Stimulated activated CD4-positive, alpha-beta T cell treated with anti-CD3 and anti-CD28 coated beads, Interleukin-4, amount 100 ng/mL, for 24 hours (primary cell): ENCODE measurements around the gene ALDH5A1.

Experiments used
- DNase-seq: peaks from one replicate; pipeline ENCODE4 v3.0.0-alpha.2; 2020

The ALDH5A1 gene

DNA sequence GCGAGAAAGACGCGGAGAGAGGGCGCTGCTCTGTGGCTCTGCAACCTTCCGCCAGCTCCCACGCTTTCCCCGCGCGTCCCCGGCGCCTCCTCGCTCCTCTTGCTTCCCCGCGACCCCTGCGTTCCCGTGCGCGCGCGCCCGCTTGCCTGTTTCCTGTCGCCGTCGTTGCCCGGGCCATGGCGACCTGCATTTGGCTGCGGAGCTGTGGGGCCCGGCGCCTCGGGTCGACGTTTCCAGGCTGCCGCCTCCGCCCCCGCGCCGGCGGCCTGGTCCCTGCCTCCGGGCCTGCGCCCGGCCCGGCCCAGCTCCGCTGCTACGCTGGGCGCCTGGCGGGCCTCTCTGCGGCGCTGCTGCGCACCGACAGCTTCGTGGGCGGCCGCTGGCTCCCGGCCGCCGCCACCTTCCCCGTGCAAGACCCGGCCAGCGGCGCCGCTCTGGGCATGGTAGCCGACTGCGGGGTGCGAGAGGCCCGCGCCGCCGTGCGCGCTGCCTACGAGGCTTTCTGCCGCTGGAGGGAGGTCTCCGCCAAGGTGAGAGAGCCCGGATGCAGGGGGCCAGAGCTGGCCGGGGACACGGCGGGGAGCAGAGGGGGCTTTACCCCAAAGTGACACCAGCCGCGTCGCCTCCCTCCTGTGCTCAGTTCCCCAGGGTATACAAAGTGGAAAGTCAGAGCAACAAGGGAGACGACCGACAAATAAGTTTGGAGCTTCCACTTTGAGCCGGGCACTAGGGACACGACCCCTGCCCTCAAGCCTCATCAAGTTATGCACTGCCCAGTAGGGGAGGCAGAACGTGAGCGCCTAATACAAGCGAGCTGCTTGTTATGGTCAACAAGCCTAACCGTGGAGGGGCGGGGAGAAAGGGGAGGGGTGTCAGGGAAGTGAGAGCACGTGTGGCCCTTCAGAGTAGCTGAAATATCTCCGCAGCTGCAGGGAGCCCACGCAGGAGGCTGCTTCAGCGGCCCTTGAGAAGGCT, at the start of gene ALDH5A1:
Gene ALDH5A1, plus strand, starts transcription at position 149 of the 975 bp plus-strand sequence. Its CDS starts 28 bp downstream, at position 177.
- DNase-seq: peak; percentile 82

DNA sequence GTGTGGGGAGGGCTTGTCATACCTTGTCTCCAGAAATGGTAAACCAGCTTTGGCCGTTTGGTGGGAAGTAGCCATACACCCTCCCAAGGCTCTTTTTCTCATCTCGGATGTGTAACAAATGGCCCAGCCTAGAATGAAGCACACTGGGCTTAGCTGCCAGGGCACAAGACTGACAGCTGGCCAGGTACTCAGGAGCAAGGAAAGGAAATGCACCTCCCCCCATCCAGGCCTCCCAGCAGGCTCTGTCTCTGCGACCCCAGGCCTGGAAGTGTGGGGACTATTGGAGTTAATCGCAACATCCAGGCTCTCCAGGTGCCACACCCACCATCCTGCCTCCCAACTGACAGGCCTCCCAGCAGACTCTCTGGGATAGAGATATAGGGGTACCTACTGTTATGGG, 49.1 kb upstream of the ALDH5A1 start:
- no peak for DNase-seq

DNA sequence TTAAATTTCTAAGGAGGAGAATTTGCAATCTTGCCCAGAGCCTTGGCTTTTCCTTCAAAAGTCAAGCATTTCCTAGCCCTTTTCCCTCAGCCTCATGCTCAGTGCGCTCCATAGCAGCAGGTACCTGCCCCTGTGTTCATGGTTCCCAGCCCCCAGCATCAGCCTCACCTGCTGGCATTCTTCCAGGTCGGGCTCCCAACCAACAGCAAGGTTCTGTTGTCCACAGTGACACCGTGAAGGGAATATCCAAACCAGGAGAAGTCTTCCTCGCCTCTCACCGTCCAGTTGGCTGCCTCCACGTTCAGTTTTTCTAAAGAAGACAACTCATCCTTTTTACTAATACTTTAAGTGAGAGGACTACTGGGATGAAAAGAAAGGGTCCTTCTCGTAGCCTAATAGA, 48.1 kb upstream of the ALDH5A1 start:
- no peak for DNase-seq

DNA sequence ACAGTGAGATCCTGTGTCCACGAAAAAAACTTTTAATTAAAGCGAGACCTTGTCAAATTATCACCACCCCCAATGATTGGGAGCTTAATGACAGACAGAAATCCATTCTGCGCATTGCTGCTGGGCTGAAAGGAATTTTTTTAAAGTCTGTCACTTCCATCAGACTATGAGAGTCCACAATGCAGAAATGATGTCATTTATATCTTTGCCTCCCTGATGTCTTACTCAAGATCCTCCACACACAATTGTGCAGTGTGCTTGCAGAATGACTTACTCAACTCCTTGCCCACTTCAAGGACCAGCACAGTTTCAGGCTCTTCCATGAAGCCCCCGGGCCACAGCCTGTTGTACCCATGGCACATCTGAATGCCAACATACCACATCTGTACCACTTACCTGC, 46.4 kb upstream of the ALDH5A1 start:
- no peak for DNase-seq

DNA sequence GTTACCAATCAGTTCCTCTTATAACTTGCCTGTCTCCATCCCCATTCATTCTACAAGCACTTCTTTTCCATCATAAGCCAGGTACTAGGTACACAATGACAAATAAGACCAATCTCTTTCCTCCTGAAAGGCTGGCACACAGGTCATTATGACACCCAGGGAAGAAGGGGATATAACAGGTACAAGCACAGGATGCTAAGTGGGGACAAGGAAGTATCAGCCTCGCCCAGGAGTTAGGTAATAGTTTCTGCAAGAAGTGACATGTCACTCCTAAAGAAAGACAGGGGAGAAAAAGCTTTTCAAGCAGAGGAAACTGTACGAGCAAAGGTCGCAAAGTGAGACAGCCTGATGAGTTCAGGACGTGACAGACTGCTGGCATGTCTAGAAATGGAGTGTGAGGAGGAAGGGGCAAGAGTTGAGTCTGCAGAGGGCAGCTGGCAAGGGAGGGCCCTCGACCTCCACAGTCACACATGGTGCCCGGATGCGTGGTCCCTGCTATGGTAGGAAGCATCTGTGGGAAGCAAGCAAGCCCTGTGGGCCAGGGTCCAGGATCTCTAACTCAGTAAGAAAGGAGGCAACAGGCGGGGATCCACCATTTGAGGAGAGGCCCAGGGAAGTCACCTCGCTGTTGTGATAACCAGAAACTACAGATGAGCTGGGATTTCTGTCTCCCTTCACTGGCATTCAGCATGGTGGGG, 45.8 kb upstream of the ALDH5A1 start:
- no peak for DNase-seq

DNA sequence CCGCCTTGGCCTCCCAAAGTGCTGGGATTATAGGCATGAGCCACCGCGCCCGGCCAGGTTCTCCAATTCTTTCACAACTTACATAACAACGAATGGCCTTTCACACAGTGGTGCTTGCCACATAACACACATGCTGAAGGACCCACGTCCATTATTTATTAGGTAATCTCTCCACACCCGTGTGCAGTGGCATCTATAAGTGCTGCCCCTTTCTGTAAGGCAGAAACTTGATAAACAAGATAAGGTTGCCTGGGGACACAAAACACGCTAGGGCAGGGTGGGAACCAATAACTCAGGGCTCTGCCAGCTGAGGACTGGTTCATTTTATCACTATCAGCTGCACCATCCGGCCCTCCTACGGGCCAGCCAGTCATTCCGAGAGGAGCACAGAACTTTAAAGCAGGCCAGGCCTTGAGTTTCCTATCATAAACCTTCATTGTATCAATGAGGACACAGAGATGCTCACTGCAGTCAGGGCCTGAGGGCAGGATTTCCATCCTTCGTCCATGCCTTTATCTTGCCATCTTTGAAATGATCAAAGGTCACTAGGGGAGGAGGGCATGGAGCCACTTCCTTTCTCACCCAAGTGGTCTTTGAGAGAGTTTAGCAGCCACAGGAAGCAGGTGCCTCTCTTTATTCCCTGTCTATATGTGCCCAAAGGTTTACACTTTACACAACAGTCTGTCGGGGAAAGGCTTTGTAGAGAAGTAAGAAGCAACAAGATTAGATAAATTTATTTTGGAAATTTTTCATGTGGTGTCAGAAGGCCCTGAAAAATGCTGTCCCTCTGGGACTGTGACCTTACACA, 43.0 kb upstream of the ALDH5A1 start:
- no peak for DNase-seq

DNA sequence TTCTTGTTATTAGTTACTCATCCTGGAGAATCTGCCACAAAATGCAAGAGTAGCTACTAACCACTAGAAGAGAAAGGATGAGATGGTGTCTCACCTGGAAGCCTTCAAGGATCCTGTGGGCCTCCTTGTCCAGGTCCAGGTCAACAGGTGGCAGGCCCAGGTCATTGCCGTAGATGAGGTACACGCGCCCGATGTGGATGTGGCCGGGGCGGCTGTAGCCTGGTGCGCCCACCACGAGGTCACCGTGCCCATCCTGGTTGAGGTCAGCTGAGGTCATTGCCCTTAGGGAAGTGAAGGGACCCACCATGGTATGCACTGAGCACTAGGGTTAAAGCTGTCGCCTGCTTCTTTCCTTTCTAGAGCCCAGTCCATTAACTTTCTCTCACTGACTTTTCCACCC, 40.8 kb upstream of the ALDH5A1 start:
- no peak for DNase-seq

DNA sequence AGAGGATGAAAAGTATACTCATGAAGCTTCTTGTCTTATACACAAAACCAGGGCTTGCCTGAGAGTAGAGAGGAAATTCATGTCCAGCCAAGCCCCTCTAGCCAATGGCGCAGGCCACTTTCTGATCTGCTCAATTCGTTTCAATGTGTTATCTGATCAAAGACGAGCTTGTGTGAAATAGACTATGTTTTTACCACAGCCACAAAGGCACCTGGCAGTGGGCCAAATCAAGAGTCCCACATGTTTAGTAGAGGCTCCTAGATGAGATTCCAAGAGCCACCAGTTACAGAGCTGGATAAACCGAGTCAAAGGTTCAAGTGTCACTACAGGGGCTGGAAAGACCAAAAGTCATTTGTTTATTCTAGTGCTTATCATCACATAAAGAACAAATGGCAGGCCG, 40.3 kb upstream of the ALDH5A1 start:
- DNase-seq: no peak

DNA sequence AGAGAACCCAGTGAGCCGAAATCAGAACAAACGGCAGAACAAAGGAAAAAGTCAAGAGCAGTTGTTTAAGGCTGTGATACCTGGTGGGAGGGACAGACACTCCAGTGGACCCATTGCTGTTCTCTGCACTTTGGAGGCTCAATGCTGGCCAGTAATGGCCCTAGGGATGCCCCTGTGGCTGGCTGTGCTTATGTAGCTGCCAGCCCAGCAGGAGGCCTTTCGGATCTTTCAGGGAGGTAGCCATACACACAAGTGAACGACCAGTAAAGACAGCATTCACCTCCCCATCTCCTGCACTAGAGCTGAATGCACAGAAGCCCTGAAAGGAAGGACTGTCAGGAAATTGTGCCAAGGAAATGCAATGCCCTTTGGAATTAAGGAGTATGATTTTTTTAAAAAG, 39.7 kb upstream of the ALDH5A1 start:
- DNase-seq: no peak

DNA sequence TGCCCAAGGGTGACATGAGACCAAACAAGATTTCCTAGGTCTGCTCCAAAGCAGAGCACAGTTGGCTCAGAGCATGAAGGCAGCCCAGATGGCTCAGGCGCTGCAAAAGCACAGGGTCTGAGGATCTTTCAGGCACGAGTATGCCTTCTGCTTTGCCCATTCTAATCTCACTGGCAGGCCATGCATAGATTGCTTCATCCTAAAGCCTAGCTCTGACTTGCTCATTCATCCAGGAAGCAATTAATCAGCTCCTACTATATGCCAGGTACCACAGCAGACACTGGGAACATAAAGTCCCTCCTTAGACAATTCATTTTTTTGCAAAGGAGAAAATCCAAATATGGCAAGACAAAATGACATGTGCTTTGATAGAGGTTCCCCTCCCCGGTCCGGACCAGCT, 36.6 kb upstream of the ALDH5A1 start:
- no peak for DNase-seq

DNA sequence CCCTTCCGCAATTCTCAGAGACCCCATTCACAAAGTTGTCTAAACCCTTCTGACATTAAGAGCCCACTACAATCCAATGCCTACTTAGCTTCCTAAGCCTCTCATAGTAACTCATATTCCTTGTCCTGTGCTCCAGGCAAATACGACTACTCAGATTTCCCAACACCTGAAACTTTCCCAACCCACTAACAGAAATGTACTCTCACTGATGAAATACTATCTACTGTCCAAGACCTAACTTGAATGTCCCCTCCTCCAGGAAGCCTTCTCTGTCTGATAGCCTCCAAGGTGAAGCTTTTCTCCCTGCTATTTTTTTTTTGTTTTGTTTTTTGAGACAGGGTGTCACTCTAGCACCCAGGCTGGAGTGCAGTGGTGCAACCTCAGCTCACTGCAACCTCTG, 35.8 kb upstream of the ALDH5A1 start:
- no peak for DNase-seq

DNA sequence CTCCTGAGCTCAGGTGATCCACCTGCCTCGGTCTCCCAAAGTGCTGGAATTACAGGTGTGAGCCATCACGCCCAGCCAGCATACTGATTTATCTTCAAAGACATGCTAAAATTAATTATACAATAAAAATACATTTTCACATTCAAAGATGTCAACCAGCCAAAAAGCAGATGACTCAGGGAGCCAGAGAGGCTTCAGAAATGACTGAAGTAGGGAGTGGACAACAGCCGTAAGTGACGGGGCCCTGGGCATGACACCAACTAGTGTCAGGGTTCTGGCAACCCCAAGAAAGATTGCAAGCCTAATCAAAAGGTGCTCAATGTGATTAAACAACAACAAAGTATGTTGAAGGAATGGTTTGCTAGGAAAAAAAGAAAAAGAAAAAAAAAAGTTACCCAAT, 33.8 kb upstream of the ALDH5A1 start:
- DNase-seq: no peak

DNA sequence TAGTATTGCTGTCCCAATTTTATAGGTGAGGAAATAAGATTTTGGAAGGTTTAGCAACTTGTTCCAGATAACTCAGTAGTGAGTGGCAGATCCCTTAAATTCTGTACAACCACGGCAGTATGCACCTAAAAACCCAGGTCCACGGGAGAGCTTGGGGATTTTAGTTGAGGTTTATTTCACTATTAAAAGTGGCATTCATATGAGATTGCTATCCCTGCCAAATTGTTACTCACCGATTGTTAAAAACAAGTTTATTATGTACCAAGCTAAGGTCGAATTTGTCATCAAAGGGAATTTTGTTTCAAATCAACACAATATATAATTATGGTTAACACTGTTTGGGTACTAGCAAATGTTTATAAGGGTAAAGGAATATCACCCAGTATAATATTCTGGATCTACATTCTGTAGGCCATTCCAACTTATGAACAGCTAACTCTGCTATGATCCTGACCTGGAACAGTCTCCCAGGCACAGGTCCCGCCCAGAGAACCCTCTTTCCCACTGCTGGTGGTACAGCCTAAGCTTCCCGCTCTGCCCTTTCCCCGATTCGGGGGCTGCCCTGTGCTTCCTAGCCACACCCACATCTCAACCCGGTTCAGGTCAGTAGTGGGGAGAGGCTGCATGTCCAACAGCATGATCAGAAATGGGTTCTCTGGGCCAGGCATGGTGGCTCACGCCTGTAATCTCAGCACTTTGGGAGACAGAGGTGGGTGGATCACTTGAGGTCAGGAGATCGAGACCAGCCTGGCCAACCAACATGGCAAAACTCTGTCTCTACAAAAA, 30.3 kb upstream of the ALDH5A1 start:
- DNase-seq: no peak

DNA sequence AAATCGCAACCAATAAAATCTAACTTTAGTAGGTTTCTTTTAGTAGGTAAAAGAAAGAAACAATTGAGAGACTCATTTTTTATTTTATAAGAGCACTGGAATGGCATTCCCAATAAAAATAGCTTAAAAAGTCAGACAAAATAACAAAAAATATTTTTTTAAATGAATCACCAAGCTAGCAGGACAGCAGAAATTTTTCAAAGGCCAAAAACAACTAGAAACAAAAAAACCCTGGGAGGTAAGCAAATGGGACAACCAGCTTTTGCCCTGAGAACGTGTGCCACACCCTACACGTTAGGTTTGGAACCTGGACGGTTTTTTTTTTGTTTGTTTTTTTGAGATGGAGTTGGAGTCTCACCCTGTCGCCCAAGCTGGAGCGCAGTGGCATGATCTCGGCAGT, 25.0 kb upstream of the ALDH5A1 start:
- no peak for DNase-seq

DNA sequence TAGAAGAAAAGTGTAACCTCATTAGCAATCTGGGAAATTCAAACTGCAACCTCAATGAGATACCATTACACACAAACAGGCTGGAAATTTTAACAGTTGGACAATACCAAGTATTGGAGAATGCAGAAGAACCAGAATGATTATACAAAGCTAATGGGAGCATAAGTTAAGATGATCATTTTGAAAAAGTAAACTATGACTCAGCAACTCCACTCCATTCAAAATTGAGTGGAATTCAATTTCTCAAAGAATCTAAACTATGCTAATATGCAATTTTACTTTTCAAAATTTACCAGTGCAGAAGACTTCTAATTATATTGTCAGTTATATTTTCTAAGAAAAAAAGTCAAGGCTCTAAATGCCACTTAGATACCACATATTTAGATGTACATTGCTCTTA, 22.6 kb upstream of the ALDH5A1 start:
- no peak for DNase-seq

DNA sequence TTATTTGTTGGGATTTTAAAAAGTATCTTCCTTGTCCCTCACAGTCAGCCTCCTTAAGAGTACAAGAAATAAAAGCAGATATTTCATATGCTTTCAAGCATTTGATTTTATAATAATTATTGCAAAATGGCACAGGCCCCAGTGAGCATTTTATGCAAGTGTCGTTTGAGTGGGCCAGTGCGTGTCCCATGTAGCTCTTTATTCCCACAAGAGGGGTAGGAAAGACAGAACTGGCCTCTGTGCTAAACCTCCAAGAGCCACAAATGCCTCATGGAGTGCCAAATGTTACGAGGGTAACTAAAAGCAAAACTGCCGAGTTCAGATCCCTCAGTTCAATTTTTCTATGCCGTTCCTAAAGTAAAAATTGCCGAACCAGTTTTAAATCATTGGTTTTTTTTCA, 18.1 kb upstream of the ALDH5A1 start:
- DNase-seq: no peak

DNA sequence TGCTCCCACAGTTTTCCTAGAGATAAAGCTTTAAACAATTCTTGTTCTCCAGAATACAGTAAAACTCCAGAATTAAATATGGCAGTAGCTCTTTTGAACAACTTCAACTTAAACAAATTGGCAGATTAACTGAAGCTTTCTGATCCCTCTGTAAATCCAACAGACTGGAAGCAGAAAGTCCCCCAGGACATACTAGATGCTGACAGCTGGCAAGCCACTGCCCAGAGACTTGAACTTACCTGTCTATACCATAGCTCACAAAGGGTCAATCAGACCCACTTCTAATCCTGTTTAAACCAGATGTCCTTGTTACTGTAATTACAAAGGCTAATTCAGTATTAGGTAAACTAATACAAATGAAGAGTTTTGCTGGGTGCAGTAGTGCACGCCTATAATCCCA, 17.7 kb upstream of the ALDH5A1 start:
- DNase-seq: no peak

DNA sequence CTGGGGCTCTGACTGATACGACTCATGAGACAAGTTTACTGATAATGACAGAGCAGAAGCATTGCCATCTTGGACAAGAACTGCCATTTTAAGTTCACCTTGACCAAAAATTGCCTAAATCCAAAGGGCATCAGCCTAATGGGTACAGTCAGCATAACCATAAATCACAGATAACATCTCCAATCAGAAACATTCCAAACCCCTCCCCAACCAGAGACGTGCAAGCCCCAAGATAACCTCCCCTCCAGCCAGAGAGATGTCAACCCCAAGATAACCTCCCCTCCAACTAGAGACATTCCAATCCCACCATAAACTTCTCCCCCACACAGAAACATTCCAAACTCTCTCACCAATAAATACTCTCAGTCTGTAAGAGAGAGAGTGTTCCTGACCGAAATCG, 15.9 kb upstream of the ALDH5A1 start:
- DNase-seq: no peak

DNA sequence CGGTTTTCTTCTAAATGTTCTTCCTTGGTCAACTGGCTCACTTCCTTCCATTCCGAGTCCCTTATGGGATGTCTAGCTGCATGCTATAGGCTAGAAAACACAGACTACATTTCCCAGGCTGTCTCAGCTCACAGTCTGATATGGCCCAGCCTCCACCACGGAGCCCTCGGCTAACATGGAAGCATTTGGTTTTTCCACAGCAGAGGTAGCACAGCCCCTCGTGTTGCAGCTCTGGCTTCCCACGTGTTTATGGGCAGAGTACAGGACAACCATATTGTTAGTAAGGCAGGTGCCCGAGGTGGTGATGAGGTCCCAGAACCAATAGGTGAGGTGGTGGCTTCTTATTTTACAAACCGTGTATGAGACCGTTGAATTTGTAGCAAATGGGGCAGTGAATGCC, 14.1 kb upstream of the ALDH5A1 start:
- no peak for DNase-seq

DNA sequence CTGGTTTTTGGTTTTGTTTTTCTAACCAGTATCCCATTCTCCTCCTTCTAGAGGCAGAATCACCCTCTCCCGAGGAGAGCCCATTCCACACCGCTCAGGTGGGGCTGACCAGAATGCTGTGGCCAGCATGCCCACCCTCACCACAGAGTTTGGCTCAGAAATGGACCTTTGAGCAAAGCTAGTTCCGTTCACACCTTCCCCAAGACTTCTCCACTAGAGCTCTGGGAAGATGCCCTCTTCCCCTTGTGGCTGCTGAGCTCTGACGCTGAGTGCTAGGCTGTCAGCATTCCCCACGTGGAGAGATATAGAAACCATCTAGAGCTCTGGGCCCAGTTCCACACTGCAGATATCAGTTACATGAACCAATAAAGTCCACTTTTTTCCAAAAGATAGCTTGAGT, 13.3 kb upstream of the ALDH5A1 start:
- DNase-seq: no peak

DNA sequence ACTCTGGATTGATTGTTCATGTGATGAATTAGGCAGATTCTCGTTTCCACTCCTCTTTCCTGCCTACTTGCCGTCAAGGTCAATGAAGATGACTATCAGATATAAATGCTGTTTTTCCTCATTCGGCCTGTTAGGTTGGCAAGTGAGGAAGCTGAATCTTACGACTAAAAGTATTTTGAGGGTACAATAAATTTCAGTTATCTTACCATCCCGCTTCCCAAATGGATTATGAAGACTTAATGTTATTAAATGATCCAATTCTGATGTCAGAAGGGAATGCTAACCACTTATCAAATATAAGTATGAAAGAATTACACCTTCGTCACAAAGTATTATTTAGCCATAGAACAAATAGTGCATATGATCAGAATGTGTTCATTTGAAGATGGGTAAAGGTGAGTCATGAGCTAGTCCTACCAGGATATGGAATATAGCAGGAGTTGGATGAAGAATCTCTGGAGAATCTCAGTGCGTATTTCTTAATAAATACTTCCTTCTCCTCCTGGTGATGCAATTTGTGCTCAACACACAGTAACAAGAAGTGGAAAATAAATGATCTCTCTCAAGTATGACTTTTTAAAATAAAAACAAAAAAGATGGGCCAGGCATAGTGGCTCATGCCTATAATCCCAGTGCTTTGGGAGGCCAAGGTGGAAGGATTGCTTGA, 10.0 kb upstream of the ALDH5A1 start:
- no peak for DNase-seq

DNA sequence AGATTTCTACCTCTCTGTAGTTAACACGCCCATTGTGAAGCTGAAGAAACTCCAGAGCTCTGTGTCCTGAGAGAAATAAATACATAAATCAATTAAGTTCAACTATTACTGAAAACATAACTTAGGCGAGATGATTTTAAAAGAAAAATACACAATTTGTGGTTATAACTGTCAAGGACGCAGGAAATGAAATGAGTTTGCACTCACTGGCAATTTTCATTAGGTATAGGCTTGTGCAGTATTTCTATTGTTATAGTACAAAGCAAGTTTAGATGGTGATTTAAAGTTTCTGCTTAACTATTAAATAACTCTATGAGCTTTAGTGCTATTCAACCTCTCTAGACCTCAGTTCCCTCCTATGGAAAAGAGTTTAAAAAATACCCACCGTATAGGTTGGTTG, 8.7 kb upstream of the ALDH5A1 start:
- DNase-seq: no peak
